ENCODE results near the gene NRF1.

GRCh38 chr7:129612112-129613015 is 844 bp downstream of the NRF1 start:
- TF ChIP-seq CTCF (IDR thresholded peaks at IDR 0.05; ENCODE audit: control extremely low read depth in 1 of 3, insufficient read depth in 1 of 3, low read depth in 1 of 3, low read length in 3 of 3) (peak in 2 of 3 experiments; percentile 43 to 60; a peak in 3 of 4 replicates), CREB1 (IDR thresholded peaks at IDR 0.05) (no peak), CHD7 (IDR thresholded peaks at IDR 0.05; ENCODE audit: insufficient replicate concordance, low read length) (no peak), KDM5A (IDR thresholded peaks at IDR 0.05; ENCODE audit: low read length) (no peak; the same call in 1 of the 2 replicates), TBP (IDR thresholded peaks at IDR 0.05; ENCODE audit: low read depth, low read length) (no peak), RAD21 (IDR thresholded peaks at IDR 0.05 in 1 of 2, conservative IDR thresholded peaks at IDR 0.05 in 1 of 2; ENCODE audit: low read depth in 2 of 2, low read length in 2 of 2) (peak; percentile 57 to 65), CHD1 (IDR thresholded peaks at IDR 0.05; ENCODE audit: low read depth, low read length) (no peak), ZNF274 (IDR thresholded peaks at IDR 0.05; ENCODE audit: borderline replicate concordance, extremely low read depth, low read length) (no peak), EZH2 (IDR thresholded peaks at IDR 0.05; ENCODE audit: low read depth, low read length, severe bottlenecking) (no peak)
